GM12874 (cell line): ENCODE data around the gene UNC5CL.
A peak's percentile ranks its signal among the peaks of the same experiment; 100 is the strongest.

ENCODE experiments used
- TF ChIP-seq, protein P1 (sequence below): IDR thresholded peaks from 2 replicates; pipeline ENCODE4 v1.5.1; 2011; ENCODE audit warnings: low read depth, mild to moderate bottlenecking, control low read depth, low read length, moderate library complexity; ENCODE audit not compliant: insufficient read depth

UNC5CL gene, protein sequence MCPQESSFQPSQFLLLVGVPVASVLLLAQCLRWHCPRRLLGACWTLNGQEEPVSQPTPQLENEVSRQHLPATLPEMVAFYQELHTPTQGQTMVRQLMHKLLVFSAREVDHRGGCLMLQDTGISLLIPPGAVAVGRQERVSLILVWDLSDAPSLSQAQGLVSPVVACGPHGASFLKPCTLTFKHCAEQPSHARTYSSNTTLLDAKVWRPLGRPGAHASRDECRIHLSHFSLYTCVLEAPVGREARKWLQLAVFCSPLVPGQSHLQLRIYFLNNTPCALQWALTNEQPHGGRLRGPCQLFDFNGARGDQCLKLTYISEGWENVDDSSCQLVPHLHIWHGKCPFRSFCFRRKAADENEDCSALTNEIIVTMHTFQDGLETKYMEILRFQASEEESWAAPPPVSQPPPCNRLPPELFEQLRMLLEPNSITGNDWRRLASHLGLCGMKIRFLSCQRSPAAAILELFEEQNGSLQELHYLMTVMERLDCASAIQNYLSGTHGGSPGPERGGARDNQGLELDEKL

DNA sequence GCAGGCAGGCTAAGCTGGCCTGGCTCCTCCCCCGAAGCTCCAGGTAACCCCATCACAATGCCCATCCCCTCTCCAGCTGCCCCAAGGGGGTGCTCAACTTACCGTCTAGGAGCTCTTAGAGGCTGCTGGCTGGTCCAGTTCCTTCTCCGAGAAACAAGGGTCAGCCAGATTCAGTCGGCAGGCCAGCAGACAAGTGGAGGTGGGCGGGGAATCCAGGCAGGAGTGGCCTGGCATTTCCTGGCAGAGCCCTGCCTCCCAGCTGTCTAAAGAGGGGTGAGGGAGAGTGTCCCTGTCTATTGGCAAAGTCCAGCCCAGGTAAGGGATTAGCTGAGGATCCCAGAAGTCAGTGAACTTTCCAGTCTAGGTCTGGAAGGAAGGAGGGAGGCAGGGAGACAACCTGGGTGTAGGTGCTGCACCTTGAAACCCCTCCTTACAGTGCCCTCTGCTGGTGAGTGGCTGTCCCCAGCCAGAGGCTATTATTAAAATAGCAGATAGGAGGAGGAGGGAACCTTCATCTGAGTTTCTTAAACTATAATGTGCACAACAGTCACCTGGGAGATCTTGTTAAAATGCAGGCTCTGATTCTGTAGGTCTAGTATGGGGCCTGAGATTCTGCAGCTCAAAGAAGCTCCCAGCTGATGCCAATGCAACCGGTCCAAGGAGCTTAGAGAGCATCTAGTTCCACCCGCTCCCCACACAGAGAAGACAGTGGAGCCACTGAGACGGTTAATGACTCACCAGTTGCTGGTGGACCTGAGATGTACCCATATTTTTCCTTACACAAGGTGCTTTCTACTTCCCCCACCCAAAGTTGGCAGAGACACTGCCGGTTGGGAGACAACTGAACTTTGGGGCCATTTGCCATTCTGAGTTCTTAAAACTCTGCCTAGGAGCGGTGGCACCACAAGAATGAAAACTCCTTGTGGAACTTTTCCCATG lies at the start of gene UNC5CL:
UNC5CL (minus strand) TSS at position 162 of the 939 bp plus-strand sequence. CDS start 4,147 bp downstream, outside the sequence.
- TF ChIP-seq, protein P1, sequence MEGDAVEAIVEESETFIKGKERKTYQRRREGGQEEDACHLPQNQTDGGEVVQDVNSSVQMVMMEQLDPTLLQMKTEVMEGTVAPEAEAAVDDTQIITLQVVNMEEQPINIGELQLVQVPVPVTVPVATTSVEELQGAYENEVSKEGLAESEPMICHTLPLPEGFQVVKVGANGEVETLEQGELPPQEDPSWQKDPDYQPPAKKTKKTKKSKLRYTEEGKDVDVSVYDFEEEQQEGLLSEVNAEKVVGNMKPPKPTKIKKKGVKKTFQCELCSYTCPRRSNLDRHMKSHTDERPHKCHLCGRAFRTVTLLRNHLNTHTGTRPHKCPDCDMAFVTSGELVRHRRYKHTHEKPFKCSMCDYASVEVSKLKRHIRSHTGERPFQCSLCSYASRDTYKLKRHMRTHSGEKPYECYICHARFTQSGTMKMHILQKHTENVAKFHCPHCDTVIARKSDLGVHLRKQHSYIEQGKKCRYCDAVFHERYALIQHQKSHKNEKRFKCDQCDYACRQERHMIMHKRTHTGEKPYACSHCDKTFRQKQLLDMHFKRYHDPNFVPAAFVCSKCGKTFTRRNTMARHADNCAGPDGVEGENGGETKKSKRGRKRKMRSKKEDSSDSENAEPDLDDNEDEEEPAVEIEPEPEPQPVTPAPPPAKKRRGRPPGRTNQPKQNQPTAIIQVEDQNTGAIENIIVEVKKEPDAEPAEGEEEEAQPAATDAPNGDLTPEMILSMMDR, result peak; percentile 76

DNA sequence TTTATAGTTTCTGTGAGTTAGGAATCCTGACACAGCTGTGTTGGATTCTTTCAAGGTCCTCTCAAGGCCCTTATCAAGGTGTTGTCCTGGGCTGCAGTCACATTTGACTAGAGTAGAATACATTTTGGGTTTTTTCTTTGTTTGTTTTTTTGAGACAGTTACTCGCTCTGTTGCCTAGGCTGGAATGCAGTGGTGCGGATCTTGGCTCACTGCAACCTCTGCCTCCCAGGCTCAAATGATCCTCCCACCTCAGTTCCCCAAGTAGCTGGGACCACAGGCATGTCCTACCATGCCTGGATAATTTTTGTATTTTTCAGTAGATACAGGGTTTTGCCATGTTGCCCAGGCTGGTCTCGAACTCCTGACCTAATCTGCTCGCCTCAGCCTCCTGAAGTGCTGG lies 49.4 kb upstream of the UNC5CL start:
- TF ChIP-seq, protein P1, result no peak

DNA sequence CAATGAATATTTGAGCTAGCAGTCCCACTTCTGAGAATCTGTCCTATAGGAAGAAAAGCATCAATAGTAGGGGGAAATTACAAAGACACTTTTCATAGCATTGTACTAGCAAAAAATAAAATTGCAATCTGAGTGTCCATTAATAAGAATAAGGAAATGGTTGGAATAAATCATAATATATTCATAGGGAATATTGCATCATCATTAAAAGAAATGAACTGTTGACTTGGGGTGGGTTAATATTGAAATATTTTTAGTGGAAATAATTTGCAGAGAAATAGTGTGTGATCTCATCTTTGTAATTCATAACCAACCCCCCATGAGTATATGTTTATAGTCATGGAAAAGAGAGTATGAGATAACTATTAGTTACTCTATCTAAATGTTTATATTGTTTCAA lies 46.2 kb upstream of the UNC5CL start:
- TF ChIP-seq, protein P1, result no peak

DNA sequence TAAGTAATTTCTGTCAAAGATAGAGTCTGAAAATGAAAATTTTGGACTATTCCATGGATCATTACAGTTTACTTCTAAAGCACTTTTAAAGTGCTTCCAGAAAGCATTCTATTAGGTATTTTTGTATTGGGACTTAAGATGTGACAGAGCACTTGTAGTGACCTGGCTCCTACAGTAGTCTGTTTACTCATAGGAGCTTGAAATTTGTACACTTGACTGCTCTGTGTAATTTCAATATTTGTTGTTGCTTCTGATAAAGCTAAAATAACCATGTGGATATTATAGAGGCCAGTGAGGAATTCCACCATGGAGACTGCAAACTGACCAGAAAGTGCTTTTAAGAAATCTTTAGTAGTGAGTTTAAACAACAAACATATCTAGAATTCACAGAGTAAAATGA lies 44.1 kb upstream of the UNC5CL start:
- TF ChIP-seq, protein P1, result no peak

DNA sequence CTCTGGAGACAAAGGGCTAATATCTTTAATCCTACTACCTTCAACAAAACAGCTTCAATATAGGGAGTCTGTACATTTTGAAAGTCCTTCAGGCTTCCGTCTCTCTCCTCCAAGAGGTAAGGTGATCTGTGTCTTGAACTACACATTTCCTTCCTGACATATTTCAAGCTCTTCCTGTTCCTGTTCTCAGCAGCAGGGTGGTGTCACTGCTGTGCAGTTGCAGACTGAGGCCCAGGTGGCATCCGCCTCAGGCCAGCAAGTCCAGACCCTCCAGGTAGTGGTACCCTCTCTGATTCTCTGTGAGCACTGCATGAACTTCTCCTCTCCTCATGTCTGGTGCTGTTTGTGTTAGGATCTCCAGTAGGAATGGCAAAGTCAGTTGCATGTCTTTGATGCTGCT lies 41.6 kb upstream of the UNC5CL start:
- TF ChIP-seq, protein P1, result no peak

DNA sequence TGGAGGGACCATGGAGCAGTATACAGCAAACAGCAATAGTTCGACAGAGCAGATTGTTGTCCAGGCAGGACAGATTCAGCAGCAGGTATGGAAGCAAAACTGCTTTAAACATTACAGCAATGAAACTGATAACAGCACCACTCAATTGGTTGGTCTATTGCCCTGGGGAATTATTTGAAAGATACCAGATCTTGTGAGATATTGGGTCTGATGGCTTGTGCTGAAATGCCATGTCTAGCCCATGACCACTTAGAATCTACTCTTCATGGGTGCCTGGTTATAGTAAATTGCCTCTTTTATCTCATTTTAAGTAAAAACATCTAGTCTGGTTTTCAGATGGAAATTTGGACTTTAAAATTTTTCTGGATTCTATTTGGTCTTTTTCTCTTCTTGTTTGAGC lies 40.1 kb upstream of the UNC5CL start:
- TF ChIP-seq, protein P1, result no peak

DNA sequence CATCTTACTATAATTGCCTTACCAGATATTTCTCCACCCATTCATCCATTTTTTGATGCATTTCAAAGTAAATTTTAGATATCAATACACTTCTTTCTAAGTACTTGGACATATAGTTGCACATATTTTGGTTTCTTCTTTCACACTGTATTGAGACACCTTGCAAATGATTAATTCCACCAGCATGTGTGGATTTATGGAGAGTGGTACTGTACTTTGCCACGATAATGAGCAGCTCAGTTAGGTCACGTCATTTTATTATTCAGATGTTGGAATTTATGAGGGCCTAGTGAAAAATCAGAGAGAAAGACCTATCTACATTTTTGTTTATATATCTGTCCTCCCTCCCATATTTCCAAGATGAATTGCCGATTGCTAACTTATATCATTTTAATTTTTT lies 39.1 kb upstream of the UNC5CL start:
- TF ChIP-seq, protein P1, result no peak
